Keratinocyte (primary cell): Measurements from ENCODE around the gene B4GALT7. TPM values are rescaled to one million over a fixed set of nuclear protein-coding genes. Genes with fewer than 3 reads are reported as not detected.

Source experiments
- DNase-seq: peaks from one replicate; pipeline ENCODE4 v3.0.0-alpha.2; 2011; ENCODE audit warnings: low read depth, missing footprints, low spot score
- FAIRE-seq: peaks from 2 replicates; lab custom pipeline; 2011; peaks lifted over from hg19 to GRCh38; lab: Jason Lieb, UNC
- H2AFZ ChIP-seq: 2 replicates; pipeline ENCODE4 v1.6.0; 2012; ENCODE audit warnings: low read length, control low read depth, inconsistent platforms; ENCODE audit not compliant: control insufficient read depth
- H3K27ac ChIP-seq: 2 replicates; pipeline ENCODE4 v1.5.1; 2011; ENCODE audit warnings: low read length; ENCODE audit not compliant: control insufficient read depth, insufficient read depth
- H3K27me3 ChIP-seq: 3 replicates; pipeline ENCODE4 v1.6.0; 2011; ENCODE audit warnings: low read length; ENCODE audit not compliant: control insufficient read depth, insufficient read depth; ENCODE audit errors: extremely low read depth
- H3K36me3 ChIP-seq, 2 experiments: 2 replicates in 1 of 2; 3 replicates in 1 of 2; pipeline ENCODE4 v1.5.1; 2011; ENCODE audit warnings: low read length in 2 of 2, mild to moderate bottlenecking in 1 of 2; ENCODE audit not compliant: control insufficient read depth in 2 of 2, insufficient read depth in 2 of 2; ENCODE audit errors: extremely low read depth in 1 of 2
- H3K4me1 ChIP-seq: 3 replicates; pipeline ENCODE4 v1.5.1; 2011; ENCODE audit warnings: low read length; ENCODE audit not compliant: control insufficient read depth, insufficient read depth; ENCODE audit errors: extremely low read depth
- H3K4me2 ChIP-seq: 3 replicates; pipeline ENCODE4 v1.6.0; 2011; ENCODE audit warnings: low read depth, low read length; ENCODE audit not compliant: control insufficient read depth, insufficient read depth; ENCODE audit errors: extremely low read depth
- H3K4me3 ChIP-seq, 3 experiments: fragments of 200-600 bp in 1 of 3; sonication (generic) in 1 of 3; 2 replicates in 2 of 3; 3 replicates in 1 of 3; pipeline ENCODE4 v1.5.1; 2011 to 2016; ENCODE audit warnings: low read length in 3 of 3, mild to moderate bottlenecking in 3 of 3, control low read depth in 2 of 3, inconsistent platforms in 1 of 3, low read depth in 1 of 3, mixed read lengths in 1 of 3, mixed run types in 1 of 3, moderate library complexity in 1 of 3; ENCODE audit not compliant: control insufficient read depth in 2 of 3, insufficient read depth in 2 of 3; ENCODE audit errors: extremely low read depth in 1 of 3
- H3K79me2 ChIP-seq: 2 replicates; pipeline ENCODE4 v1.6.0; 2012; ENCODE audit warnings: low read length; ENCODE audit not compliant: control insufficient read depth, insufficient read depth
- H3K9ac ChIP-seq: 3 replicates; pipeline ENCODE4 v1.6.0; 2011; ENCODE audit warnings: low read length; ENCODE audit not compliant: control insufficient read depth, insufficient read depth; ENCODE audit errors: extremely low read depth
- H3K9me1 ChIP-seq: 3 replicates; pipeline ENCODE4 v1.6.0; 2011; ENCODE audit warnings: low read length; ENCODE audit not compliant: control insufficient read depth, insufficient read depth; ENCODE audit errors: extremely low read depth
- H3K9me3 ChIP-seq: 2 replicates; pipeline ENCODE4 v1.5.1; 2012; ENCODE audit warnings: low read depth, low read length; ENCODE audit not compliant: control insufficient read depth
- H4K20me1 ChIP-seq: 3 replicates; pipeline ENCODE4 v1.6.0; 2011; ENCODE audit warnings: low read length; ENCODE audit not compliant: control insufficient read depth, insufficient read depth; ENCODE audit errors: extremely low read depth
- EZH2 ChIP-seq: IDR thresholded peaks from one replicate; pipeline ENCODE4 v1.6.1; 2012; ENCODE audit warnings: inconsistent platforms, mild to moderate bottlenecking, low read length, moderate library complexity
- dilution Hi-C: fragments of 300-500 bp; cut with MboI; formaldehyde crosslinking; loops from one replicate; pipeline ENCODE4 v1.7.0; 2020; ENCODE audit warnings: low sequenced_read_pairs; ENCODE audit not compliant: extremely low pct_ligation_motif_present
- polyA plus RNA-seq, 5 experiments: library from polyadenylated mRNA; depleted of rRNA in 3 of 5; stranded (reverse) in 3 of 5; stranded (forward) in 1 of 5; unstranded in 1 of 5; fragments of >200 nt; gene quantifications; 1 replicate in 1 of 5; 2 replicates in 3 of 5; 3 replicates in 1 of 5; pipeline versions ENCODE4 v1.2.1 to v1.2.3, GENCODE V29; 2011 to 2012; ENCODE audit warnings: missing spikeins in 2 of 5, low read depth in 1 of 5, low replicate concordance in 1 of 5
- TF ChIP-seq, protein P1 (sequence below), 3 experiments: IDR thresholded peaks in 1 of 3; conservative IDR thresholded peaks in 1 of 3; optimal IDR thresholded peaks in 1 of 3; 2 replicates in 2 of 3; 3 replicates in 1 of 3; pipeline versions ENCODE3 to v1.5.1; 2011; ENCODE audit warnings: low read length in 3 of 3, mild to moderate bottlenecking in 3 of 3, moderate library complexity in 2 of 3, control low read depth in 1 of 3, inconsistent platforms in 1 of 3; ENCODE audit not compliant: insufficient read depth in 2 of 3; ENCODE audit errors: extremely low read depth in 1 of 3

The B4GALT7 gene
- polyA plus RNA-seq, 1 donor (not counting 4 experiments of a cell fraction or from before 2014, with no cell fraction given), result 15.7 TPM

DNA sequence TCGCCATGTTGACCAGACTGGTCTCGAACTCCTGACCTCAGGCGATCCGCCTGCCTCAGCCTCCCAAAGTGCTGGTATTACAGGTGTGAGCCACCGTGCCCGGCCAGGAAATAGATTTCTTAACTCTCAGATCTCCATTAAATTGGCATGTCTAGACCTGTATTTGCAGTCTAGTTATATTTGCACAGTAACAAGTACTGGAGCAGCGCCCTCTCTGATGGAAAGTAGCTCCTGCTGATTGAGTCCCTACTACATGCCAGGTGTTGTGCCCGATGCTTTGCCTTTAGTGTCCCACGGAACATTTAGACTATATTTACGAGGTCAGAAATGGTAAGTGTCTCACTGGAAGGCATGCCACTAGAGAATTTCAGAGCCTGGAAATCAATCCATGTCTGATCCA, 23.8 kb upstream of the B4GALT7 start:
- no peaks in the 10 kb centered on the region for H3K36me3 ChIP-seq
- H3K27ac ChIP-seq, result no peak overlapping the region
- TF ChIP-seq, protein P1, sequence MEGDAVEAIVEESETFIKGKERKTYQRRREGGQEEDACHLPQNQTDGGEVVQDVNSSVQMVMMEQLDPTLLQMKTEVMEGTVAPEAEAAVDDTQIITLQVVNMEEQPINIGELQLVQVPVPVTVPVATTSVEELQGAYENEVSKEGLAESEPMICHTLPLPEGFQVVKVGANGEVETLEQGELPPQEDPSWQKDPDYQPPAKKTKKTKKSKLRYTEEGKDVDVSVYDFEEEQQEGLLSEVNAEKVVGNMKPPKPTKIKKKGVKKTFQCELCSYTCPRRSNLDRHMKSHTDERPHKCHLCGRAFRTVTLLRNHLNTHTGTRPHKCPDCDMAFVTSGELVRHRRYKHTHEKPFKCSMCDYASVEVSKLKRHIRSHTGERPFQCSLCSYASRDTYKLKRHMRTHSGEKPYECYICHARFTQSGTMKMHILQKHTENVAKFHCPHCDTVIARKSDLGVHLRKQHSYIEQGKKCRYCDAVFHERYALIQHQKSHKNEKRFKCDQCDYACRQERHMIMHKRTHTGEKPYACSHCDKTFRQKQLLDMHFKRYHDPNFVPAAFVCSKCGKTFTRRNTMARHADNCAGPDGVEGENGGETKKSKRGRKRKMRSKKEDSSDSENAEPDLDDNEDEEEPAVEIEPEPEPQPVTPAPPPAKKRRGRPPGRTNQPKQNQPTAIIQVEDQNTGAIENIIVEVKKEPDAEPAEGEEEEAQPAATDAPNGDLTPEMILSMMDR (optimal IDR thresholded peaks at IDR 0.05 in 1 of 3, IDR thresholded peaks at IDR 0.05 in 1 of 3, conservative IDR thresholded peaks at IDR 0.05 in 1 of 3; ENCODE audit: extremely low read depth in 1 of 3, insufficient read depth in 2 of 3, low read length in 3 of 3), result peak; percentile 11 to 52 (median 24)
- TF ChIP-seq EZH2, result no peak
- no peaks in the 10 kb centered on the region for H3K9me1 ChIP-seq
- peaks cover 12% of the 10 kb centered on the region for H3K4me1 ChIP-seq
- H3K4me3 ChIP-seq, result no peak overlapping the region
- FAIRE-seq (peak; percentile 67), DNase-seq (no peak)
- dilution Hi-C loops, result no loop called here
- H2AFZ ChIP-seq, result no peak overlapping the region
- no peaks in the 10 kb centered on the region for H3K79me2 ChIP-seq
- no peaks in the 10 kb centered on the region for H4K20me1 ChIP-seq
- no peak overlapping the region for H3K9ac ChIP-seq
- H3K27me3 ChIP-seq, result no peaks in the 10 kb centered on the region
- no peaks in the 10 kb centered on the region for H3K9me3 ChIP-seq
- no peak overlapping the region for H3K4me2 ChIP-seq

DNA sequence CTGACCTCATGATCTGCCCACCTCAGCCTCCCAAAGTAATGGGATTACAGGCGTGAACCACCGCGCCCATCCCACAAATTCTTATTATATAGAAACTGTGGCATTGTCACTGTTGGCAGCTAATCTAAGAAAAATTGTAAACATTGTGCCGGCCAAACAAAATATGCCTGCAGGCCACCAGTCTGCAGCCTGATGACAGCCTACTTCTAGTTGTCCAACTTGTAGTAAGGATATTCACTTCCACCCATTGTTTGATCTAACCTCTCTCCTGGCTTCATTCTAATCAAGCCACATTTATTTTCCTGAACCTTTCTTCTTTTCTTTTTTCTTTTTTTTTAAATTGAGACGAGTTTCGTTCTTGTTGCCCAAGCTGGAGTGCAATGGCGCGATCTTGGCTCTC, 21.6 kb upstream of the B4GALT7 start:
- no peak overlapping the region for H3K9ac ChIP-seq
- H3K79me2 ChIP-seq, result no peaks in the 10 kb centered on the region
- H2AFZ ChIP-seq, result no peak overlapping the region
- no peak overlapping the region for H3K4me2 ChIP-seq
- FAIRE-seq (no peak), DNase-seq (no peak)
- no peaks in the 10 kb centered on the region for H3K9me1 ChIP-seq
- dilution Hi-C loops, result no loop called here
- no peaks in the 10 kb centered on the region for H3K27me3 ChIP-seq
- H3K27ac ChIP-seq, result no peak overlapping the region
- H4K20me1 ChIP-seq, result no peaks in the 10 kb centered on the region
- H3K4me1 ChIP-seq, result peaks cover 12% of the 10 kb centered on the region
- no peak for TF ChIP-seq EZH2
- TF ChIP-seq, protein P1 (optimal IDR thresholded peaks at IDR 0.05 in 1 of 3, IDR thresholded peaks at IDR 0.05 in 1 of 3, conservative IDR thresholded peaks at IDR 0.05 in 1 of 3; ENCODE audit: extremely low read depth in 1 of 3, insufficient read depth in 2 of 3, low read length in 3 of 3), result no peak
- no peaks in the 10 kb centered on the region for H3K9me3 ChIP-seq
- H3K4me3 ChIP-seq, result no peak overlapping the region
- no peaks in the 10 kb centered on the region for H3K36me3 ChIP-seq
